Superior temporal gyrus (tissue), 1 donor: ENCODE measurements around the gene CMIP.
A peak's percentile ranks its signal among the peaks of the same experiment; 100 is the strongest.
"Not testable (repeated sequence)": the region's sequence is repeated elsewhere in the genome, so short reads cannot be mapped to it uniquely, and the experiment has no call there.

Experiments
- DNase-seq: peaks from one replicate; pipeline ENCODE4 v3.0.0-alpha.2; 2016; ENCODE audit errors: extremely low spot score

CMIP gene

DNA sequence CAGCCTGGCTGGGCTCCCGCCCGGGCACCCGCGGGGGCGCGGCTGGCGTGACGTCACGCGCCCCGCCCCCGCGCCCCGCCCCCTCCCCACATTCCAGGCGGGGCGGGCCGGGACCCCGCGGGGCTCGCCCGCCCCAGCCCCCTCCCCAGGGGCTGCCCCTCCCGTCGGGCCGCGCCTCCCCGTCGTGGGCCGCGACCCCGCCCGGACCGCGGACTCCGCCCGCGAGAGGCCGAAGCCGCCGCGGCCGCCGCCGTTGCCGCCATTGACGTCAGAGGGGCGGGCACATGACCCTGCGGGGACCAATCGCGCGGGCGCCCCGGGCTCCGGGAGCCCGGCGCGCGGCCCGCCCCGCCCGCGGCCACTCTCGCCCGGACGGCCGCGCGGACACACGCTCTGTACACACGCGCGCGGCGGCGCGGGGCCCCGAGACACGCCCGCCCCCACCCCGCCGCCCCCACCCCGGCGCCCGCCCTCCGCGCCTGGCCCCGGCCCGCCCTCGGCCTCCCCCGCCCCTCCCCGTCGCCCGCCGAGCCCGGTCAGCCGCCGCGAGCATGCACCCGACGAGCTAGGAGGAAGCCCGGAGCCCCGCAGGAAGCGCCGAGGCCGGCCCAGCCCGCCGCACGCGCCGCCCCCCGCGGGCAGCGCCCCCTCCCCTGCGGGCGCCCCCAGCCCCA, at the start of gene CMIP:
Gene CMIP (plus strand): TSS at position 361 of the 674 bp plus-strand sequence.
- DNase-seq: peak; percentile 71

DNA sequence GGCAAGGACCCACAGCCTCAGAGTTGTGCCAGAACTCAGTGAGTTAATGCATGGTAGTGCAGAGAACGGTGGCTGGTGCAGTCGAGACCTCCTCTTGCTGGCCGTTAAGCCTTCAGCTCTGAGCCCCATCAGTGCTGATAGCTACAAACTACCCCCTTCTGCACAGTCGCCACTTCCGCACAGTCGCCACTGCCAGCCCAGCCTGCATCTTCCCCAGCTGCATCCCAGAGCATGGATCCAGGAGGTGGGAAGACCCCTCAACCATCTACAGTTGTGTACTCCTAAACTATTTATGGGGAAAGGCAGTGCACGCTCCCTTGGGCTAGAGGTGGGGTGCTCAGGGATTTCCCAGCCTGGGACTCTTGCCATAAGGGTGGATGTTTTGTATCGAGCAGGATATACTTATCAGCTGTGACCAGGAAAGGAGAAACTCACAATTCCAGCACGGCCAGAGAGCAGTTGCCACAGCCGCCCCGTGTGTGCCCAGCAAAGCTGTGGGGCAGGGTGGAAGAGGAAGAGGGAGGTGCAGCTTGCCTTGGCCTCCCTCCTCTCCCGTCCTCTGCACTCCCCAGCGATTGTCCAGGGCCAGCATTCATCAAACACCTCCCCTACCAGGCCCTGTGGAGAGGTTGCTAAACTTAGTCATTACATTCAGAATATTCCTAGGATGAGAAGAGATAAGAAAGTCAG, 49.5 kb upstream of the CMIP start:
- DNase-seq: no peak

DNA sequence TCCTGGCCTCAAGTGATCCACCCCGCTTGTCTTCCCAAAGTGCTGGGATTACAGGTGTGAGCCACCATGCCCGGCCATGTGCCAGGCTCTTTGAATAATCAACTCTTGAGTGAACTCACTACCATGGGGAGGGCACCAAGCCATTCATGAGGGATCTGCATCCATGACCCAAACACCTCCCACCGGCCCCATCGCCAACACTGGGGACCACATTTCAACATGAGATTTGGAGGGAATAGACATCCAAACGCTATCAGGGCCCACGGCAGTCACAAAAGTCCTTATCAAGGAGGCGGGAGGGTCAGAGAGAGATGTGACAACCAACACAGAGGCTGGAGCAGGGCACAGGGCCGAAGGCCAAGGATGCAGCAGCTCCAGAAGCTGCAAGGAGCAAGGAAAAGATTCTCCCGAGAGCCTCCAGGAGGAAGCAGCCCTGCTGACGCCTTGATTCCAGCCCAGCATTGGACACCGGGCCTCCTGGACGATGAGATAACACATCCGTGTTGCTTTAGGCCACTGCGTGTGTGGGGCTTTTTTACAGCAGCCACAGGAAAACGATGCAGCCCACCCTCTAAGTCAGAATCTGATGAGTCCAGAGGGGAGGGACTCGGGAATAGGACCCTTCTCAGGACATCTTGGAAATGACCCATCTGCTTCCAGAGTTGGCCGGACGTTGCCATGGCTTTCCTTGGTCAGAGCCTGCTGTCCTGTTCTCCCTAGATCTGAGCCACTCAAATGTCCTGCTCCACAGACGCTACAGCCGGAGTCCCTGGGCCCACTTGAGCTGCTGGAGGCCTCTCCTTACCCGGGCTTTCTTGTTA, 47.3 kb upstream of the CMIP start:
- DNase-seq: no peak

DNA sequence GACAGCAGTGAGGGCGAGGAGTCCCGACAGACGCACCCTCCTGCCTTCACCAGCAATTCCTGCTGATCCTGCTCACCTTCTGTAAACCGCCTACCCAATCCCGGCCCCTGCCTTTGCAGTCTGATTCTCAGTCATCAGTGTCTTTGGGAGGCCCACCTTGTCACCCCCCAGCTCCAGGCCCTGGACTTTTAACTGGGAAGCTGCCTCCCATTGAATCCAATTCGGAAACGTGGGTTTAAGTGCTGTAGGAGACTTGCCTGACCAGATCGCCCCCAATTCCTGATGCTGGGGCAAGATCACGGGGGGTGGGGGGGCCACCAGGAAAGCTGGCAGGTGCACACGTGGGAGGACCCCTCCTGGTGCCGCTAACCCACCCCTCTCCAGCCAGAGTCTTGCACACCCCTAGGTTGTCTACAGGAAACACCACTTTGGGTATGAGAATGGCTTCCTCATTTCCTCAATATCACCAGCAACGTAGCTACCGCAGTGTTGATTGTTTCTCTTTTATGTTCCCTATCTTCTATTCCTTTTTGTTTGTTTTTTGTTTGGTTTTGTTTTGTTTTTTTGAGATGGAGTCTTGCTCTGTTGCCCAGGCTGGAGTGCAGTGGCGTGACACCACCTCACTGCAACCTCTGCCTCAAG, 46.6 kb upstream of the CMIP start:
- no peak for DNase-seq

DNA sequence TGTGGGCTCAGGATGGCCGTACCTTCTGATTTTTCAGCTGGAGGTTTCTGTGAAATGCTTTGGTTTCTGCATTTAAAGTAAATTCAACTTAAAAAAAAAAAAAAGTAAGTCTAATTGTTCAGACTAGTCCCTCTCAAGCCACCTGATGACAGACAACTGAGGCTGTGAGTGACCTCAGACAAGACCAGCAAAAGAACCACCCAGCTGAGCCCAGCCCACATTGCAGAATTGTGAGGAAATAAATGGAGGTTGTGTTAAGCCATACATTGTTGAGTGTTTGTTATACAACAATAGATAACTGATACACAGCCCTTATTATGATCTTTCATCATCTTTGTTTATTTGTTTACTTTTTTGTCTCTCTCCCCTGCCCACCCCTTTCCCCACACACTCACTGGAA, 44.7 kb upstream of the CMIP start:
- DNase-seq: no peak

DNA sequence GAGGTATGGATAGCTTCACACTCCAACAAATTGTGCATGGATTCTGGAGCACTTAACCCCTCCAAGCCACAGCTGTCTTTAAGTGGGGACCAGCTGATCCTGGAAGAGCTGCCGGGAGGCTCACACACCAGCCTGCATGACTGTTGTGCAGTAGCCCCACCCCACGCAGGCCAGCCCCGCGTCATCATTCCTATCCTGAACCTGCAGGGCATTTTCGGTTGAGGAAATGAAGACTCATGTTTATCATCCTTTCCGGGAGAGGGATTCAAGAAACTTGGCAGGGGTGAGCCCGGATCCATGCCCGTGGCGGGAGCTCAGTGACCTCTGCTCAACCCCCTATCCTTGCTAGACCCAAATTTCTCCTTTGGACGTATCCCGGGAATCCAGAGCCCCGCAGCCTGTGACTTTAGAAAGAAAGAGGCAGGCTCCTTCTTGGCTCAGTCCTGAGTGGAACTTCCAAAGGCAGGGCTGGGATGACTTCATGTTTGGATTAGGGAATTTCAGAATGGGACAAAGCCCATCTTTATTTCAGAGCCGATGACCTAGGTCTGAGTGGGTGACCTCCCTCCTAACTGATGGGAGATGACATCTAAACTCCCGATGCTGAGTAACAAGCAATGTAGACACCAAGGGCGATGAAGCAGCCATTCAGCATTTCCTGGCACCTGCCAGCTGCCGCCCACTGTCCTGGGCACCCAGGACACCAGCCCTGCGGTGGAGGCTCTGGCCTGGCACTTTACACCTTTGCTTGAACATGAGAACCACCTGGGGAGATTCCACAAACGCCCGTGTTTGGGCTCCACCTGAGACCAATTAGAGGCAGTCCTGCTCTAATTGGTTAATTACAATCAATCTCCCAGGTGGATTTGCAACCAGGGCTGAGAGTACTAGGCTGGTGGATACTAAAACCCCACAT, 43.3 kb upstream of the CMIP start:
- DNase-seq: no peak

DNA sequence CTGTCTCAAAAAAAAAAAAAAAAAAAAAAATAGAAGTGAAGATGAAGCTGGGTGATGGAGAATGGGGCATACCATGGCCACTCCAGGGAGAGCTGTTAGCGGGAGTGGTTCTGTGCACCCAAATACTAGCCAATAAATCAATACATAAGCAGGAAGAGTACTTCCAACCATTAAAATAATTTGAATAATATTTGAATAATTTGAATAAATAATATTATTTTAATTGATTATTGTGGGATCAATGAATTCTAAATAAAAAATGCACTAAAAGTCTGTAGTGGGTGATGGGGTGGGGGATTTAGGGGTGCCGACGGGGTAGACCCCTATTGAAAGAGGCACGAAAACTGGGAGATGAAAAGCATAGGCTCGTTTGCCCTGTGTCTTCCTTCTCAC, 41.4 kb upstream of the CMIP start:
- DNase-seq: no peak

DNA sequence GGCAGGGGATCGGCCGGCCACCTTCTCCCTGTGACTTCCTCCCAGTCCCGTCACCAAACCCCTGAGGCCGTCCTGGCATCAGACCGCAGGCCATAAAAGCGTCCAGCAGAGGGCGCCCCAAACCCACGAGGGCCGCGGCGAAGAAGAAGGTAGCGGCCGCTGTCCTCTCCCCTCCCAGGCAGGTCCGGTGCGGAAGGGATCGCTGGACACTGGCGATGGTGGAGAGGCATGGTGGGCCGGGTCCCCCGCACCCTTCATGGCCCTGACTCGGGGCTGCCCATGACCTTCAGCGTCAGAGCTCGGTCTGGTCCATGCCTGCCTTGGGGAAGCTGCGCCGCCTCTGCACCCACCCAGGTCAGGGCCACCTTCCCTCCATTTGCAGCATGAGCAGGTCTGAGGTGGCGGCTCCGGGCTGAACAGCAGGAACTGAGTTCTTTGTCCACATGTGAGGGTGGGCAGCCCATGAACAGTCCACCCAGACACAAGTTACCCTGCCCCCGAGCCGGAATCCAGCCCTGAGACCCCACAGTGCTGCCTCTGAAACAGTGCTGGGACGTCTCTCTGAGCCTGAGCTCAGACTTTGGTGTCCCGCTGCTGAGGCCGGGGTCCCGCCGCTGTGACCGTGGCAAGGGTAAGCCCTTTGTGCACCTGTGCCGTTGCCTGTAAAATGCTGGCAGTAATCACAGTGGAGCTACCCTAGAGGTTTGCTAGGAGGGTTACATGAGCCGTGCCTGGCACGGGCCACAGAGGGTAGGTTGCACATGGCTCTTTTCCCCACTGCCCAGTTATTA, 40.8 kb upstream of the CMIP start:
- DNase-seq: peak; percentile 82

DNA sequence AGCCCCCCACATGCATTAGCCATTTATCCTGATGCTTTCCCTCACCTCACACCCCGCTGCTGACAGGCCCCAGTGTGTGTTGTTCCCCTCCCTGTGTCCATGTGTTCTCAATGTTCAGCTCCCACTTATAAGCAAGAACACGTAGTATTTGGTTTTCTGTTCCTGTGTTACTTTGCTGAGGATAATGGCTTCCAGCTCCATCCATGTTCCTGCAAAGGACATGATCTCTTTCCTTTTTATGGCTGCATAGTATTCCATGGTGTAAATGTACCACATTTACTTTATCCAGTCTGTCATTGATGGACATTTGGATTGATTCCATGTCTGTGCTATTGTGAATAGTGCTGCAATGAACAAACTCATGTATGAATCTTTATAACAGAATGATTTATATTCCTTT, 39.6 kb upstream of the CMIP start:
- DNase-seq: not testable (repeated sequence)

DNA sequence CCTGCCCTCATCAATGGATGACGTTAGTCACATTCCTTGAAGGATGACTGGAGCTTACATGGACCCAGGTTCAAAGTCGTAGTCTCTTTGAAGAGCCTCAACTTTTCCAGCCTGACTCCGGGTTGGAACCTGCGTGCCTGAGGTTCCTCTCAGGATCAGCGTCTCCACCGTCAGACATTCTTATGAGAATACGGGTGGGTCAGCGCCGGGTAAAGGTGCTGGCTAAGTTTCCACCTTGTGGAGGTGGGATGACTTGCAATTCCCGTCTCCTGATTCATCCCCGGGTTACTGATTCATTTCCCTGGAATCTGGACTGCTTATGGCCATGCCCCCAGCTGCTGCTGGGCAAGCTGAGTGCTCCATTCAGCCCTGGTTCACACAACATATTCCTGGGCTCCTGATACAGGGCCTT, 38.9 kb upstream of the CMIP start:
- DNase-seq: no peak

DNA sequence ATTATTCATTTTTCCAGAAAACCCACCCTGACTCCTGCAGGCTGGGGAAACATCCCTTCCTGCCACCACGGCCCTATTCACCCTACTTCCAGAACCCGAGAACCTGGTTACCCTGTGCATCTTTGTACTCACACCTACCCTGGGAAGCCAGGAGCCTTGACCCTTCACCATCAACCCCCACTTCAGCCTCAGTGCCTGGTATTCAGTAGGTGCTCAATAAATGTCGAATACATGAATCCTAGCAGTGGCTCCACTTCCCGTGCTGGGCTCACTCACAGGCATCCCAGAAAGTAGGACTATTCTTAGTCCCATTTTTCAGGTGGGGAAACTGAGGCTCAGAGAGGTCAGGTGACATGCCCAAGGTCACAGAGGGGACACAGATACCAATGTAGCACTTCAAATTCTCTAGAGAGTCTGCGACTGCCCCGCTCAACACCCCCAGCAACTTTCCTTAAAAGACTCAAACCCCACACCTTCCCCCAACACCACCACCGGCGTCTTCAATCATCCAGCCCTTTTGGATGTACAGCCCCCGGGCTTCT, 36.1 kb upstream of the CMIP start:
- no peak for DNase-seq

DNA sequence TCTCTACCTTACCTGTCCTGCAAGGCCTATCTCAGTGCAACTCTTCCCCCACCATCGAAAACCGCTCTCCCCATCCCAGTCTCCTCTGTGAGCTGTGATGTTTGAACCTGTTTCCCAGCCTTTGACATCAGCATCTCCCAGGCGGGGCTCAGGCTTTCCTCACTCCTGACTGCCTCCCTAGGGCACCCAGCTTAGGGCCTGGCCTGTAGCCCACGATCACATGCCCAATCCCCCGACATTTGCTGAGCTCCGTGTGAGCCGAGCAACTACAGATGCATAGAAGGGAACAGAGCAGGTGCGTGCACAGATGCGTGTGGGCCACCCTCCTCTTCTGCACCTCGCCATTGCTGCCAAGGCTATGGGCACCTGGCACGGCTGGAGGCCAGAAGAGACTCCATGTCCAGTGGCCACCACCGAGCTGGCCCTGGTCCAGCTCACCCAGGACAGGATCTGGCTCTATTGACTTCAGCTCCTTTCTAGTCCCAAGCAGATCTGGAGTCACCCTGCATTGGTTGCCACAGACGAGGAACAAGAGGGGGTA, 35.5 kb upstream of the CMIP start:
- no peak for DNase-seq

DNA sequence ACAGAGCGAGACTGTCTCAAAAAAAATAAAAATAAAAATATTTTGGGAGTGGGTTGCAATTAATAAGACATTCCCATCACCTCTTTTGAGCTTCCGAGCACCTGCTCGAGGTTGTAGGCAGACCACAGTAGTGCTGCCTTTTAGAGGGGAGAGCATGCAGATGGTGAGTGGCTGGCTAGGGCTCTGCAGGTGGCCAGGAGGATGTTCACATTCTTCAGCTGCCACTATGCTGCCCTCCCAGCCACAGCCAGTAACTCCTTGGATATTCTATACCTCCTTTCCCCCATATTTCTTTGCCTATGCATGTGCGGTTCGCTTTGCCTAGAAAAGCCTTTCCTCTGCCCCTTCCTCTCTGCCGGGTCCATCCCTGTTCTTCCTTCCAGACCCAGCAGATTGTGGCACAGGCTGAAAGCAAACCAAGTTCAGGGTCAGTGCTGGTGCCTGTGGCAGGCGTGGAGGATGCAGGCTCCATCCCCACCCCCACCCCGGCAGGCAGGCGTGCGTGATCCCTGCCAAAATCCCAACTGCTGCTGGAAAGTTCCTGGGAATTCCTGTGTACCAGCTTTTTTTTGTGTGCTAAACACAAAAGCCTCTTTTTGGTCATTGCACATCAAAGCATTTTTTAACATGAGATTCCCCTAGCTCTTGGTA, 33.8 kb upstream of the CMIP start:
- no peak for DNase-seq

DNA sequence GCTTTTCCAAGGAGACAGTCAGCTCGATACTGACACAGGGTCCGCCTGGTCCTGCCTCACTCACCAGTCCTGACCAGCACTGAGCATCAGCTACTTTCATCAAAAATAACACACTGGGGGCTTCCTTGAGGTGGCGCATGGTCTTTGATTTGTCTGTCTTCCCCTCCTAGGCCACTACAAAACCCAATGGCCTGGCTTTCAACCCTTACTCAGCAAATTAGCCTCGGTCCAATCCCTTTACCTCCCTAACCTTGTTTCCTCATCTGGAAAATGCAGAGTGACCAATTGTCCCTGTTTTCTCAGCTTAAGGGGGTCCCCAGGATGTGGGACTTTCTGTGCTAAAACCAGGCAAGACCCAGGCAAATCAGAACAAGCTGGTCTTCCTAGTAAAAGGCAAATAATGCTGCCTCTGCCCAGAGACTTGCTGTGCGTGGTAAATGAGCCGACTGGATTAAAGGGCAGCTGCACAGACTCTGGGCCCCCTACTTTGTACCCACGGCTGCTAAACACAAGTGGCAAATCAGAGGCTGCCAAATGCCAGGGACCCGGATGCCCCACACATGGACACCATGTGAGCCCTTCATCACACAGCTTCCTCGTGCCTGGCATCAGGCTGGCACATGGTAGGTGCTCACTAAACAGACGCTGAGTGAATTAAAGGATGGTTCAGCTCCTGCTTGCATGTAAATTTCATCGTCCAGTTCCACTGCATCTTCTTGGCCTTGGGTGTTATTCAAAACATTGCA, 31.2 kb upstream of the CMIP start:
- no peak for DNase-seq

DNA sequence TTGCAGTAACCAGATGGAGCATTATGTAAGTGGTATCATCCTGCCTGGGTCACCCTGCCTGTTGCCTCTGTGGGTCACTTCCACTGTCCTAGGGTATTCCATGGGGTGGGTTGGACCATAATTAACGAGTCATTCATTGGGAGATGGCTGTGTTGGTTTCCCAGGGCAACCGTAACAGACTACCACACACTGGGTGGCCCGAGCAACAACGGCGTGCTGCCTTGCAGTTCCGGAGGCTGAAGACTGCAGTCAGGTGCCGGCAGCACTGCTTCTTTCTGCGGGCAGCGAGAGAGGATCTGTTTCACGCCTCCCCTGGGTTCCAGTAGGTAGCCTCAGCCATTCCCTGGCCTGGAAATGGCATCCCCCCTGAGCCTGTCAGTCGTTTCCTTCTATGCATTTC, 28.9 kb upstream of the CMIP start:
- DNase-seq: peak; percentile 28

DNA sequence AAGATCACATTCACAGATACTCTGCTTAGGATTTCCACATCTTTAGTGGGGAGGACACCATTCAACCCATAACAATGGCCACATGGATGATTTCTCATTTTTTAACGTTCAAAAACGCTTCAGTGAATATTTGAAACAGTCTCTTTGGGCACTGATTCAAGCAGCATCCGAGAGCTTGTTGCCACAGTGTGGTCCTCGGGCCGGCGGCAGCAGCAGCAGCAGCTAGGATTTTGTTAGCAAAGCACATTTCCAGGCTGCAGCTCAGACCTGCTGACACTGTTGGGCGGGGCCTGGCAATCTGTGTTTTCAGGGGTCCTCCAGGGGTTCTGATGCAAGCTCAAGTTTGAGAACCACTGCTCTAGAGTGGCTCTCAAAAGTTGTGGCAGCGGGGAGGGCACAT, 27.9 kb upstream of the CMIP start:
- DNase-seq: no peak

DNA sequence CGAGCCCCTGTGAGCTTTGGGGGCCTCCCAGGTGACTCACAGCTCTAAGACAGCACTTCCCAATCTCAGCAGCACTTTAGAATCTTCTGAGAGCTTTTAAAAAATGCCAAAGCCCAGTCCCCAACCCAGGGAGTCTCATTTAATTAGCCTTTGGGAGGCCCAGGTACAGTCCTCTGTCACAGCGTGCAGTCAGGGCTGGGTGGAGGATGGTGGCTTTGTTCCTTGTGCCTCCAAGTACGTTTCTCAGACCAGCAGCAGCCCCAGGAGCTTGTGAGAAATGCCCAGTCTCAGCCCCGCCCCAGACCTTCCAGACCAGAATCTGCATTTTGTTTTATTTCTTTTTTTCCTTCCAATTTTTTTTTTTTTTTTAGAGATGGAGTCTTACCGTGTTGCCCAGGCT, 27.4 kb upstream of the CMIP start:
- DNase-seq: no peak

DNA sequence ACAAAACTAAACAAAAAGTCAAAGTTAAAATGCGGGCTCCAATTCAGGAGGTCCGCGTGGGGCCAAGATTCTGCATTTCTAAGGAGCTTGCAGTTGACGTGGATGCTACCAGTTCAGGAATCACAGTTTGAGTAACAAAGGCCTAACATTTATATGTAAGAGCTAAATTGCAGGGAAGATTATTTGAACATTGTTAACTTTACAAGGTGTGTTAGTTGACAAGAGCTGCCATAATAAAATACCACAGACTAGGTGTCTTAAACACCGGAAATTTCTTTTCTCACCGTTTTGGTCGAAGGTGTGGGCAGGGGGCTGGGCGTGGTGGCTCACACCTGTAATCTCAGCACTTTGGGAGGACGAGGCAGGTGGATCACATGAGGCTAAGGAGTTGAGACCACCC, 24.8 kb upstream of the CMIP start:
- no peak for DNase-seq

DNA sequence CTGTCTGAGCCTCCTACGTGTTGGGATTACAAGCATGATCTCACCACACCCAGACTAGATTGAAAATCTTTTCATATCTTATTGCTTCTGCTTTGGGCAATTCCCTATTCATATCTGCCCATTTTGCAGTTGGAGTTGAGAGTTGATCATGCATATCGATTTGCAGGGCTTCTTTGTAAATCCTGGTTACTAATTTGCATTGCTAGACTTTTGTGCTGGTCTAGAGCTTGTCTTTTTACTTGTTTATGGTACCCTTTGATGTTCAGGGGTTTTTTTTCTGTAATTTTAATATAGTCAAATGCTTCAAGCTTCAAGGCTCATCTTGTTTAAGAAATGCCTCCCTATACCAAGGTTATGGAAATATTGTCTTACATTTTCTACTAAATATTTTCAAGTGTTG, 23.5 kb upstream of the CMIP start:
- DNase-seq: no peak
